ENCODE measurements around the gene SLC4A1. TPM values are rescaled to one million over a fixed set of nuclear protein-coding genes. Genes with fewer than 3 reads are reported as not detected.

SLC4A1 gene
- total and polyA plus RNA-seq, 2 of the 13 experiments (the other 11 are each of a cell fraction or from before 2014, with no cell fraction given), result not detected

GRCh38 chr17:44308320-44308818 is 40.4 kb upstream of the SLC4A1 start, which contains the start of gene RUNDC3A (continued):
- TF ChIP-seq SETDB1 (CRISPR knock-in tag; IDR thresholded peaks at IDR 0.05; ENCODE audit: borderline replicate concordance) (no peak), ZSCAN21 (CRISPR knock-in tag; IDR thresholded peaks at IDR 0.05; ENCODE audit: borderline replicate concordance) (peak; percentile 74; the same call in 1 of the 2 replicates), DDIT3 (CRISPR knock-in tag; IDR thresholded peaks at IDR 0.05) (no peak), TFE3 (CRISPR knock-in tag; IDR thresholded peaks at IDR 0.05) (peak; percentile 59; the same call in 1 of the 2 replicates), ASH2L (IDR thresholded peaks at IDR 0.05; ENCODE audit: insufficient read length, low read depth, low read length) (no peak), KLF9 (CRISPR knock-in tag; IDR thresholded peaks at IDR 0.05; ENCODE audit: low read depth) (no peak), CBFB (CRISPR knock-in tag; IDR thresholded peaks at IDR 0.05) (no peak), RBAK (CRISPR knock-in tag; IDR thresholded peaks at IDR 0.05) (no peak), ZNF770 (CRISPR knock-in tag; IDR thresholded peaks at IDR 0.05) (peak; percentile 50), ZNF724P (CRISPR knock-in tag; IDR thresholded peaks at IDR 0.05; ENCODE audit: borderline replicate concordance) (no peak), ZSCAN20 (CRISPR knock-in tag; IDR thresholded peaks at IDR 0.05; ENCODE audit: borderline replicate concordance) (peak; percentile 97), SIX1 (CRISPR knock-in tag; IDR thresholded peaks at IDR 0.05; ENCODE audit: borderline replicate concordance) (no peak), ZNF703 (CRISPR knock-in tag; IDR thresholded peaks at IDR 0.05; ENCODE audit: borderline replicate concordance) (no peak), ZNF44 (CRISPR knock-in tag; IDR thresholded peaks at IDR 0.05) (no peak)
- TF ChIP-seq, protein P1, sequence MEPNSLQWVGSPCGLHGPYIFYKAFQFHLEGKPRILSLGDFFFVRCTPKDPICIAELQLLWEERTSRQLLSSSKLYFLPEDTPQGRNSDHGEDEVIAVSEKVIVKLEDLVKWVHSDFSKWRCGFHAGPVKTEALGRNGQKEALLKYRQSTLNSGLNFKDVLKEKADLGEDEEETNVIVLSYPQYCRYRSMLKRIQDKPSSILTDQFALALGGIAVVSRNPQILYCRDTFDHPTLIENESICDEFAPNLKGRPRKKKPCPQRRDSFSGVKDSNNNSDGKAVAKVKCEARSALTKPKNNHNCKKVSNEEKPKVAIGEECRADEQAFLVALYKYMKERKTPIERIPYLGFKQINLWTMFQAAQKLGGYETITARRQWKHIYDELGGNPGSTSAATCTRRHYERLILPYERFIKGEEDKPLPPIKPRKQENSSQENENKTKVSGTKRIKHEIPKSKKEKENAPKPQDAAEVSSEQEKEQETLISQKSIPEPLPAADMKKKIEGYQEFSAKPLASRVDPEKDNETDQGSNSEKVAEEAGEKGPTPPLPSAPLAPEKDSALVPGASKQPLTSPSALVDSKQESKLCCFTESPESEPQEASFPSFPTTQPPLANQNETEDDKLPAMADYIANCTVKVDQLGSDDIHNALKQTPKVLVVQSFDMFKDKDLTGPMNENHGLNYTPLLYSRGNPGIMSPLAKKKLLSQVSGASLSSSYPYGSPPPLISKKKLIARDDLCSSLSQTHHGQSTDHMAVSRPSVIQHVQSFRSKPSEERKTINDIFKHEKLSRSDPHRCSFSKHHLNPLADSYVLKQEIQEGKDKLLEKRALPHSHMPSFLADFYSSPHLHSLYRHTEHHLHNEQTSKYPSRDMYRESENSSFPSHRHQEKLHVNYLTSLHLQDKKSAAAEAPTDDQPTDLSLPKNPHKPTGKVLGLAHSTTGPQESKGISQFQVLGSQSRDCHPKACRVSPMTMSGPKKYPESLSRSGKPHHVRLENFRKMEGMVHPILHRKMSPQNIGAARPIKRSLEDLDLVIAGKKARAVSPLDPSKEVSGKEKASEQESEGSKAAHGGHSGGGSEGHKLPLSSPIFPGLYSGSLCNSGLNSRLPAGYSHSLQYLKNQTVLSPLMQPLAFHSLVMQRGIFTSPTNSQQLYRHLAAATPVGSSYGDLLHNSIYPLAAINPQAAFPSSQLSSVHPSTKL (CRISPR knock-in tag; IDR thresholded peaks at IDR 0.05), result peak; percentile 69
- TF ChIP-seq, protein P2, sequence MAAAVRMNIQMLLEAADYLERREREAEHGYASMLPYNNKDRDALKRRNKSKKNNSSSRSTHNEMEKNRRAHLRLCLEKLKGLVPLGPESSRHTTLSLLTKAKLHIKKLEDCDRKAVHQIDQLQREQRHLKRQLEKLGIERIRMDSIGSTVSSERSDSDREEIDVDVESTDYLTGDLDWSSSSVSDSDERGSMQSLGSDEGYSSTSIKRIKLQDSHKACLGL (CRISPR knock-in tag; IDR thresholded peaks at IDR 0.05), result peak; percentile 75
- TF ChIP-seq, protein P3, sequence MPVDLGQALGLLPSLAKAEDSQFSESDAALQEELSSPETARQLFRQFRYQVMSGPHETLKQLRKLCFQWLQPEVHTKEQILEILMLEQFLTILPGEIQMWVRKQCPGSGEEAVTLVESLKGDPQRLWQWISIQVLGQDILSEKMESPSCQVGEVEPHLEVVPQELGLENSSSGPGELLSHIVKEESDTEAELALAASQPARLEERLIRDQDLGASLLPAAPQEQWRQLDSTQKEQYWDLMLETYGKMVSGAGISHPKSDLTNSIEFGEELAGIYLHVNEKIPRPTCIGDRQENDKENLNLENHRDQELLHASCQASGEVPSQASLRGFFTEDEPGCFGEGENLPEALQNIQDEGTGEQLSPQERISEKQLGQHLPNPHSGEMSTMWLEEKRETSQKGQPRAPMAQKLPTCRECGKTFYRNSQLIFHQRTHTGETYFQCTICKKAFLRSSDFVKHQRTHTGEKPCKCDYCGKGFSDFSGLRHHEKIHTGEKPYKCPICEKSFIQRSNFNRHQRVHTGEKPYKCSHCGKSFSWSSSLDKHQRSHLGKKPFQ (CRISPR knock-in tag; IDR thresholded peaks at IDR 0.05; ENCODE audit: insufficient replicate concordance), result no peak
- TF ChIP-seq, protein P4, sequence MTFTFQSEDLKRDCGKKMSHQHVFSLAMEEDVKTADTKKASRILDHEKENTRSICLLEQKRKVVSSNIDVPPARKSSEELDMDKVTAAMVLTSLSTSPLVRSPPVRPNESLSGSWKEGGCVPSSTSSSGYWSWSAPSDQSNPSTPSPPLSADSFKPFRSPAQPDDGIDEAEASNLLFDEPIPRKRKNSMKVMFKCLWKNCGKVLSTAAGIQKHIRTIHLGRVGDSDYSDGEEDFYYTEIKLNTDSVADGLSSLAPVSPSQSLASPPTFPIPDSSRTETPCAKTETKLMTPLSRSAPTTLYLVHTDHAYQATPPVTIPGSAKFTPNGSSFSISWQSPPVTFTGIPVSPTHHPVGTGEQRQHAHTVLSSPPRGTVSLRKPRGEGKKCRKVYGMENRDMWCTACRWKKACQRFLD (CRISPR knock-in tag; IDR thresholded peaks at IDR 0.05; ENCODE audit: borderline replicate concordance), result peak; percentile 56; the same call in 1 of the 2 replicates
